GM12873 (cell line): Measurements from ENCODE around the gene OR6Q1.

ENCODE experiments used
- TF ChIP-seq, protein P1 (sequence below): IDR thresholded peaks from 2 replicates; pipeline ENCODE4 v1.5.1; 2012; ENCODE audit warnings: low read depth, mild to moderate bottlenecking, moderate library complexity, low read length, control low read depth; ENCODE audit not compliant: insufficient read depth; ENCODE audit errors: missing control alignments

Gene OR6Q1

DNA sequence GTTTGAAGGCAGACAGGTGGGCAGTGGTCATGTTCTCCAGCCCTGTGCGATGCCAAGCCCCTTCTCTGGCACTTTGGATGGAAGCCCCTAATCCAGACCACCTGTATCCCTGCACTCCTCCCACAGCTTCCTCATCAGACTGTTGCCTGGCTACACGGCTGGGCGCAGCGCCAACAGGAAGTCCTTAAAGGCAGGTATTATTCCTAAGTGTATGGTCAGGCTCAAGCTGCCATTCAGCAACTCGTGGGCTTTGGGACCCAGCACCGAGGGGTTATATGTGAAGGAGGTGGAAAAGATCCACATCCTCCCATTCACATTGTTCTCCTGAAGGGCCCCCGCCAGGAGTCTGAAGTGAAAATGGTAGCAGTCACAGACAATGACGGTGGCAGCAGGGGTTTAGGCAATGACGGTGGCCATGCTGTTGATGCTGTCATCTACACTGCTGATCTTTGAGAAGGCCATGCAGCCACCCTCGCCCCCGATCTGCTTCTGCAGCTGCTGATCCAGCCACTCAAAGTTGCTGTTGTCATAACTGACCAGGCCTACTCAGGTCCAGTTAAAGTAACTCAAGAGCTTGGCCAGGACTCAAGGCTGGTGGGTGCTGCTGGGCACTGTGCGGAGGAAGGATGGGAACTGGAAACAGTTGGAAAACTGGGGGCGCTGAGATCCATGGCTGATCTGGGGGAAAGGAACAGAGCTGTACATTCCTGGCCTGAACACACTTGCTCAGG lies 27.7 kb downstream of the OR6Q1 start:
- TF ChIP-seq, protein P1, sequence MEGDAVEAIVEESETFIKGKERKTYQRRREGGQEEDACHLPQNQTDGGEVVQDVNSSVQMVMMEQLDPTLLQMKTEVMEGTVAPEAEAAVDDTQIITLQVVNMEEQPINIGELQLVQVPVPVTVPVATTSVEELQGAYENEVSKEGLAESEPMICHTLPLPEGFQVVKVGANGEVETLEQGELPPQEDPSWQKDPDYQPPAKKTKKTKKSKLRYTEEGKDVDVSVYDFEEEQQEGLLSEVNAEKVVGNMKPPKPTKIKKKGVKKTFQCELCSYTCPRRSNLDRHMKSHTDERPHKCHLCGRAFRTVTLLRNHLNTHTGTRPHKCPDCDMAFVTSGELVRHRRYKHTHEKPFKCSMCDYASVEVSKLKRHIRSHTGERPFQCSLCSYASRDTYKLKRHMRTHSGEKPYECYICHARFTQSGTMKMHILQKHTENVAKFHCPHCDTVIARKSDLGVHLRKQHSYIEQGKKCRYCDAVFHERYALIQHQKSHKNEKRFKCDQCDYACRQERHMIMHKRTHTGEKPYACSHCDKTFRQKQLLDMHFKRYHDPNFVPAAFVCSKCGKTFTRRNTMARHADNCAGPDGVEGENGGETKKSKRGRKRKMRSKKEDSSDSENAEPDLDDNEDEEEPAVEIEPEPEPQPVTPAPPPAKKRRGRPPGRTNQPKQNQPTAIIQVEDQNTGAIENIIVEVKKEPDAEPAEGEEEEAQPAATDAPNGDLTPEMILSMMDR, result no peak

DNA sequence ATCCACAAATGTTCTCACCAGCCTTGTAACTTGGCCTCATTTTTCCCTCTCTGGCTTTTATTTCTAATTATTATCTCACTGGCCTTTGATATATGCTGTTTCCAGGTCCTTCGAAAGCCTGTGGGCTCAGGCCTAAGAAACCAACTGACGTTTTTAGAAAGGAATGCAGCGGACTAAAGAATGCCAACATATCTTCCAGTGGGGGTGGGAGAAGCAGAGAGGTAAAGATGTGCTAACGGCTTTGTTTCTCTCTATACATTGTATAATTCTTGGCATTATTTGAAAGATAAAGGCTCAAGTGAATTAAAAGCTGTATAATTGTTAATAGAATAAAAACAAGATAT lies 28.2 kb downstream of the OR6Q1 start:
- TF ChIP-seq, protein P1, result no peak

GRCh38 chr11:58060535-58060934 lies 29.8 kb downstream of the OR6Q1 start:
- TF ChIP-seq, protein P1, result no peak

- TF ChIP-seq, protein P1, result no peak
These were observed 30.4 kb downstream of the OR6Q1 start for GRCh38 chr11:58060939-58061672.

- TF ChIP-seq, protein P1, result no peak
These were observed 31.1 kb downstream of the OR6Q1 start for GRCh38 chr11:58061813-58062212.

DNA sequence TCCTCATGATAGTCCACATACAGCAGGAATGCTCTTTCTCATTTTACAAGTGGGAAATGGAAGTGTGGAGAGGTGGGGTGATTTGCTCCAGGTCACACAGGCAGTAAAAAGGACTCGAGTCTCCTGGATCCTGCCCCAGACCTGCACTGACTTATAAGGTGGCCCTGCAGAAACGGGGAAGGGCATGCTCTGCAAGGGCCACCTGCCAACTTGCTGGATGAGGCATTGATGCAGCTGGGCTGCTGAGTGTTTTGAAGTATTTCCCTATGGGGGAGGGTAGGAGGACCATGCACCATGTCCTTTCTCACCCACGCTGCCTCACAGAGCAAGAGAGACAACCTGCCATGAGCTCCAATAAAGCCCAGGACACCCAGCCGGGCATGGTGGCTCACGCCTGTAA lies 36.9 kb downstream of the OR6Q1 start:
- TF ChIP-seq, protein P1, result no peak

GRCh38 chr11:58068655-58069054 lies 37.9 kb downstream of the OR6Q1 start:
- TF ChIP-seq, protein P1, result peak; percentile 22
